GM10266 (cell line): Measurements from ENCODE around the gene DOCK2.

ENCODE experiments used
- DNase-seq: peaks from one replicate; pipeline ENCODE4 v3.0.0; 2012; ENCODE audit errors: extremely low spot score
- CTCF ChIP-seq: IDR thresholded peaks from 2 replicates; pipeline ENCODE4 v1.5.1; 2012; ENCODE audit warnings: mild to moderate bottlenecking, low read depth; ENCODE audit not compliant: control insufficient read depth, insufficient read depth; ENCODE audit errors: missing control alignments

The DOCK2 gene

GRCh38 chr5:169862391-169862811 is 225.3 kb downstream of the DOCK2 start:
- DNase-seq, result no peak

GRCh38 chr5:169864483-169864882 is 227.4 kb downstream of the DOCK2 start:
- TF ChIP-seq CTCF, result no peak
- no peak for DNase-seq

More at GRCh38 chr5:169862391-169862811, 225.3 kb downstream of the DOCK2 start:
- TF ChIP-seq CTCF, result no peak

- no peak for TF ChIP-seq CTCF
- no peak for DNase-seq
These were observed 230.3 kb downstream of the DOCK2 start for GRCh38 chr5:169867347-169867746.

GRCh38 chr5:169869066-169869465 is 232.0 kb downstream of the DOCK2 start:
- no peak for DNase-seq
- TF ChIP-seq CTCF, result no peak

- DNase-seq, result no peak
- no peak for TF ChIP-seq CTCF
These were observed 233.1 kb downstream of the DOCK2 start for GRCh38 chr5:169870211-169870610.

- no peak for TF ChIP-seq CTCF
- no peak for DNase-seq
These were observed 234.9 kb downstream of the DOCK2 start for GRCh38 chr5:169871826-169872490.

GRCh38 chr5:169873642-169874041 is 236.6 kb downstream of the DOCK2 start:
- DNase-seq, result no peak
- TF ChIP-seq CTCF, result no peak
